ENCODE data around the gene DDX23.

The DDX23 gene

GRCh38 chr12:48823281-48823680 is 28.7 kb downstream of the DDX23 start:
- no peak for DNase-seq (ENCODE audit: low spot score)

- DNase-seq (ENCODE audit: low spot score) = no peak
These were observed 29.3 kb downstream of the DDX23 start for GRCh38 chr12:48822711-48823110.

GRCh38 chr12:48822139-48822538 is 29.8 kb downstream of the DDX23 start:
- DNase-seq (ENCODE audit: low spot score) = no peak

GRCh38 chr12:48819986-48820725 is 31.8 kb downstream of the DDX23 start:
- no peak for DNase-seq (ENCODE audit: low spot score)

GRCh38 chr12:48818831-48819590 is 33.0 kb downstream of the DDX23 start:
- no peak for DNase-seq (ENCODE audit: low spot score)

- no peak for DNase-seq (ENCODE audit: low spot score)
These were observed 33.8 kb downstream of the DDX23 start, which contains the start of gene CACNB3 for GRCh38 chr12:48817873-48818830. TSS of gene CACNB3 (plus strand) at chr12:48818496. CDS start at chr12:48818930, 434 bp downstream.

GRCh38 chr12:48816143-48816854 is 35.7 kb downstream of the DDX23 start:
- DNase-seq (ENCODE audit: low spot score) = no peak

- DNase-seq (ENCODE audit: low spot score) = no peak
These were observed 36.5 kb downstream of the DDX23 start for GRCh38 chr12:48815126-48816110.

GRCh38 chr12:48814262-48815125 is 37.5 kb downstream of the DDX23 start:
- peak; percentile 63 for DNase-seq (ENCODE audit: low spot score)

GRCh38 chr12:48813465-48814261 is 38.3 kb downstream of the DDX23 start:
- no peak for DNase-seq (ENCODE audit: low spot score)

GRCh38 chr12:48812389-48812788 is 39.6 kb downstream of the DDX23 start:
- no peak for DNase-seq (ENCODE audit: low spot score)

GRCh38 chr12:48811437-48812090 is 40.4 kb downstream of the DDX23 start:
- DNase-seq (ENCODE audit: low spot score) = no peak

- no peak for DNase-seq (ENCODE audit: low spot score)
These were observed 41.0 kb downstream of the DDX23 start for GRCh38 chr12:48810903-48811431.

- no peak for DNase-seq (ENCODE audit: low spot score)
These were observed 44.0 kb downstream of the DDX23 start for GRCh38 chr12:48807981-48808380.

- DNase-seq (ENCODE audit: low spot score) = no peak
These were observed 48.3 kb downstream of the DDX23 start for GRCh38 chr12:48803675-48804074.

- no peak for DNase-seq (ENCODE audit: low spot score)
These were observed 51.0 kb downstream of the DDX23 start for GRCh38 chr12:48800971-48801370.

GRCh38 chr12:48800457-48800856 is 51.5 kb downstream of the DDX23 start:
- DNase-seq (ENCODE audit: low spot score) = no peak

- no peak for DNase-seq (ENCODE audit: low spot score)
These were observed 55.0 kb downstream of the DDX23 start for GRCh38 chr12:48796976-48797375.
